Omental fat pad (tissue), 4 donors: ENCODE data around the gene ALK. TPM values are rescaled to one million over a fixed set of nuclear protein-coding genes. Genes with fewer than 3 reads are reported as not detected.

Experiments
- ATAC-seq: fragments of 150-250 bp; one replicate; pipeline ENCODE4 v1.9.1; 2016; ENCODE audit warnings: mild to moderate bottlenecking, moderate library complexity; ENCODE audit not compliant: low FRiP score
- DNase-seq: peaks from one replicate; pipeline ENCODE4 v3.0.0-alpha.2; 2019; ENCODE audit warnings: low spot score
- CTCF ChIP-seq, 3 donors: fragments of 450-650 bp; IDR thresholded peaks; one replicate each; pipeline ENCODE4 v1.5.1; 2016 to 2017; ENCODE audit warnings: antibody characterized with exemption in 3 of 3, mild to moderate bottlenecking in 3 of 3, moderate library complexity in 2 of 3
- total RNA-seq, 4 donors: library from RNA; depleted of rRNA; stranded (reverse); fragments of >200 nt; gene quantifications; one replicate each; pipeline ENCODE4 v1.1.0, GENCODE V29; 2016

The ALK gene
- total RNA-seq, 4 donors from 2014 or later: 0.12 to 2.2 (median 0.44) TPM; not detected in 1

GRCh38 chr2:29504746-29505145 is 416.6 kb downstream of the ALK start:
- DNase-seq (no peak), ATAC-seq (no peak)
- TF ChIP-seq CTCF (IDR thresholded peaks at IDR 0.05): no peak

- no peak for DNase-seq
- no peak for ATAC-seq
- no peak for TF ChIP-seq CTCF (IDR thresholded peaks at IDR 0.05)
These were observed 418.9 kb downstream of the ALK start for GRCh38 chr2:29502460-29502911.

GRCh38 chr2:29497375-29497774 is 424.0 kb downstream of the ALK start:
- DNase-seq (no peak), ATAC-seq (no peak)
- TF ChIP-seq CTCF (IDR thresholded peaks at IDR 0.05): no peak

GRCh38 chr2:29496198-29496597 is 425.2 kb downstream of the ALK start:
- no peak for ATAC-seq
- no peak for TF ChIP-seq CTCF (IDR thresholded peaks at IDR 0.05)
- DNase-seq: no peak

- no peak for DNase-seq
- no peak for ATAC-seq
- TF ChIP-seq CTCF (IDR thresholded peaks at IDR 0.05): no peak
These were observed 425.8 kb downstream of the ALK start for GRCh38 chr2:29495536-29496060.

- TF ChIP-seq CTCF (IDR thresholded peaks at IDR 0.05): no peak
- ATAC-seq (no peak), DNase-seq (no peak)
These were observed 426.3 kb downstream of the ALK start for GRCh38 chr2:29495068-29495467.

GRCh38 chr2:29492701-29493100 is 428.7 kb downstream of the ALK start:
- TF ChIP-seq CTCF (IDR thresholded peaks at IDR 0.05): no peak
- DNase-seq (no peak), ATAC-seq (no peak)
